GM12865 (cell line): ENCODE data around the gene KAT7.

Source experiments
- DNase-seq: peaks from one replicate; pipeline ENCODE4 v3.0.0; 2010; ENCODE audit warnings: low read depth
- H3K4me3 ChIP-seq: 2 replicates; pipeline ENCODE4 v1.5.1; 2011; ENCODE audit warnings: mild to moderate bottlenecking, low read depth, low read length, control low read depth
- CTCF ChIP-seq: IDR thresholded peaks from 2 replicates; pipeline ENCODE4 v1.5.1; 2011; ENCODE audit warnings: low read length, control low read depth, low read depth, inconsistent platforms; ENCODE audit not compliant: insufficient read depth; ENCODE audit errors: missing control alignments

Gene KAT7

GRCh38 chr17:49787884-49788477 lies 500 bp upstream of the KAT7 start:
- TF ChIP-seq CTCF, result no peak
- peak; percentile 67 for DNase-seq

GRCh38 chr17:49789243-49789578 lies 730 bp downstream of the KAT7 start:
- no peak for TF ChIP-seq CTCF
- DNase-seq, result no peak
- H3K4me3 ChIP-seq, result peak overlapping the region; percentile 65

More at GRCh38 chr17:49787884-49788477, 500 bp upstream of the KAT7 start:
- peak overlapping the region; percentile 63 for H3K4me3 ChIP-seq

- TF ChIP-seq CTCF, result no peak
- no peak for DNase-seq
- H3K4me3 ChIP-seq, result no peak overlapping the region
Measured at GRCh38 chr17:49793309-49793708, 4.8 kb downstream of the KAT7 start.

GRCh38 chr17:49795372-49795771 lies 6.9 kb downstream of the KAT7 start:
- TF ChIP-seq CTCF, result no peak
- DNase-seq, result no peak
- no peak overlapping the region for H3K4me3 ChIP-seq

GRCh38 chr17:49798182-49798581 lies 9.7 kb downstream of the KAT7 start:
- DNase-seq, result no peak
- no peak overlapping the region for H3K4me3 ChIP-seq
- no peak for TF ChIP-seq CTCF

GRCh38 chr17:49798738-49799137 lies 10.3 kb downstream of the KAT7 start:
- TF ChIP-seq CTCF, result no peak
- no peak overlapping the region for H3K4me3 ChIP-seq
- DNase-seq, result no peak

- no peak overlapping the region for H3K4me3 ChIP-seq
- no peak for DNase-seq
- no peak for TF ChIP-seq CTCF
Measured at GRCh38 chr17:49809056-49809455, 20.6 kb downstream of the KAT7 start.
